ENCODE results near the gene SLC38A3. TPM values are rescaled to one million over a fixed set of nuclear protein-coding genes. Genes with fewer than 3 reads are reported as not detected.
A peak's percentile ranks its signal among the peaks of the same experiment; 100 is the strongest.

Gene SLC38A3
- total and polyA plus RNA-seq, 2 experiments from 2014 or later = 0.28 to 1.3 TPM

DNA sequence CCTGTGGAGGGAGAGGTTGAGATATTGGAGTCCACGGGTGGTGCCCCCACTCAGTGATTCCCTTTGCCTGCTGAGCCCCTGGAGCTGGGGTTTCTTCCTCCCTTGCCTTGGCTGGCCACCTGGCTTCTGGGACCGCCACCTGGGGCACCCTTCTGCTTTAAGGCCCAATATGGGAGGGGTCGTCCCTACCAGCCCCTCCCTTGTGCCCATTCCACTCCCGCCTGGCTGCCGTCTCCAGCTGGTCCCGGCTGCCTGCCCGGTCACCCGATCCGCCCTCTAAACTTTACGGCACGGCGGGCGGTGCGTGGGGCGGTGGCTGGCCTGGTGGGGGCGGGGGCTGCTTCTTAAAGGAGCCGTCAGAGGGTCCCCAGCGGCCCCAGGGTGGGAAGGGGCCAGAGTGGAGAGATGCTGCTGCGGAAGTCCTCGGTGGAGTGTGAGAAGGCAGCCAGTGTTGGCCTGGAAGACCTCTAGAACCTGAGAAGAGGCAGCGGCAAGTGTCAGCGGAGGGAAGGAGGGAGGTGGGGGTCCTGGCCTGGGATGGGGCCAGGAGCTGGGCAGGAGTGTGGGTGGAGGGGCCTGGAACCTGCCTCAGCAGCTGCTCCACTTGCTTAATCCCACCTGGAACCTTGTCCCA lies 62.3 kb downstream of the SLC38A3 start:
- Mint-ChIP-seq H3K27me3 (ENCODE audit: insufficient read depth, low read depth, poor library complexity) (peaks cover 23% of the 10 kb centered on the region), H3K4me1 (peaks cover 60% of the 10 kb centered on the region), H3K9me3 (no peaks in the 10 kb centered on the region), H3K36me3 (ENCODE audit: low read depth) (no peaks in the 10 kb centered on the region), H3K4me3 (no peak overlapping the region), H3K27ac (no peak overlapping the region)
- 0 out of 2 replicates have a peak, but pooled peaks cover 8% of the 10 kb centered on the region for H3F3A ChIP-seq (replicated peaks; ENCODE audit: low read depth)
- no peak overlapping the region for H3K27ac ChIP-seq (ENCODE audit: low read depth)
- TF ChIP-seq CREB1 (CRISPR knock-in tag; IDR thresholded peaks at IDR 0.05; ENCODE audit: low read depth) (no peak), POLR2AphosphoS5 (IDR thresholded peaks at IDR 0.05; ENCODE audit: low read depth) (no peak)
- ATAC-seq (peak; percentile 7), DNase-seq (ENCODE audit: low spot score) (peak; percentile 57)
- H3K79me2 ChIP-seq (replicated peaks; ENCODE audit: insufficient read depth) = no peaks in the 10 kb centered on the region
- H3K4me3 ChIP-seq = peak overlapping the region; percentile 20; the same call in 1 of the 2 replicates
- no peaks in the 10 kb centered on the region for H3K36me3 ChIP-seq (ENCODE audit: insufficient read depth)
- no peaks in the 10 kb centered on the region for H3K27me3 ChIP-seq (ENCODE audit: insufficient read depth)
- no peak overlapping the region for H2AFZ ChIP-seq
- H3K4me2 ChIP-seq = peak overlapping the region; percentile 71
- no peaks in the 10 kb centered on the region for H4K20me1 ChIP-seq (replicated peaks; ENCODE audit: insufficient read depth)
- no peaks in the 10 kb centered on the region for H3K9me2 ChIP-seq (ENCODE audit: insufficient read depth)
- H3K4me1 ChIP-seq (ENCODE audit: insufficient read depth) = peaks cover 48% of the 10 kb centered on the region

DNA sequence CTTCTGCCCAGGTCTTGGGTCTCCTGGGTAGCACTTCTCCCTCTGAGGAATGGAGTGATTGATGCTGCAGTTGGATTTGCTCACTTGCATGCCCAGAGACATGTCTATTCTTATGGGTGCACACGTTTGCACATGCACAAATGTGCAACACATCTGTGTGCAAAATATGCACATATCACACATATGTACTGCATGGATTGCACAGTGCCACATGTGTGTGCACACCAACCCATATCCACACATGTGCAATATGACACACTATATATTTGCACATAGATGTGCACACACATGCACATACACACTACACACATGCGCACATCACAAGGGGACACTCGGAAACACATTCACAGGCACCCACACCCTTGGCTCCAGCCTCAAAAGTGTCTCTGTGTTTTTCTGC lies 63.2 kb downstream of the SLC38A3 start:
- H3K4me3 Mint-ChIP-seq = no peak overlapping the region
- peaks cover 24% of the 10 kb centered on the region for H3K27me3 Mint-ChIP-seq (ENCODE audit: insufficient read depth, low read depth, poor library complexity)
- no peaks in the 10 kb centered on the region for H3K9me2 ChIP-seq (ENCODE audit: insufficient read depth)
- H3K4me3 ChIP-seq = no peak overlapping the region
- DNase-seq (ENCODE audit: low spot score) (no peak), ATAC-seq (no peak)
- no peaks in the 10 kb centered on the region for H3K36me3 ChIP-seq (ENCODE audit: insufficient read depth)
- H3F3A ChIP-seq (replicated peaks; ENCODE audit: low read depth) = 0 out of 2 replicates have a peak, but pooled peaks cover 8% of the 10 kb centered on the region
- H3K79me2 ChIP-seq (replicated peaks; ENCODE audit: insufficient read depth) = no peaks in the 10 kb centered on the region
- H3K9me3 Mint-ChIP-seq = no peaks in the 10 kb centered on the region
- no peak overlapping the region for H3K27ac ChIP-seq (ENCODE audit: low read depth)
- no peaks in the 10 kb centered on the region for H3K36me3 Mint-ChIP-seq (ENCODE audit: low read depth)
- no peak overlapping the region for H3K4me2 ChIP-seq
- TF ChIP-seq POLR2AphosphoS5 (IDR thresholded peaks at IDR 0.05; ENCODE audit: low read depth) (no peak), EZH2 (IDR thresholded peaks at IDR 0.05; ENCODE audit: low read depth, unreplicated experiment) (no peak), CREB1 (CRISPR knock-in tag; IDR thresholded peaks at IDR 0.05; ENCODE audit: low read depth) (no peak), NANOG (IDR thresholded peaks at IDR 0.05; ENCODE audit: borderline replicate concordance) (no peak), JUNB (IDR thresholded peaks at IDR 0.05; ENCODE audit: unreplicated experiment) (no peak), EZH2phosphoT487 (IDR thresholded peaks at IDR 0.05; ENCODE audit: unreplicated experiment) (no peak)
- TF ChIP-seq, protein P1, sequence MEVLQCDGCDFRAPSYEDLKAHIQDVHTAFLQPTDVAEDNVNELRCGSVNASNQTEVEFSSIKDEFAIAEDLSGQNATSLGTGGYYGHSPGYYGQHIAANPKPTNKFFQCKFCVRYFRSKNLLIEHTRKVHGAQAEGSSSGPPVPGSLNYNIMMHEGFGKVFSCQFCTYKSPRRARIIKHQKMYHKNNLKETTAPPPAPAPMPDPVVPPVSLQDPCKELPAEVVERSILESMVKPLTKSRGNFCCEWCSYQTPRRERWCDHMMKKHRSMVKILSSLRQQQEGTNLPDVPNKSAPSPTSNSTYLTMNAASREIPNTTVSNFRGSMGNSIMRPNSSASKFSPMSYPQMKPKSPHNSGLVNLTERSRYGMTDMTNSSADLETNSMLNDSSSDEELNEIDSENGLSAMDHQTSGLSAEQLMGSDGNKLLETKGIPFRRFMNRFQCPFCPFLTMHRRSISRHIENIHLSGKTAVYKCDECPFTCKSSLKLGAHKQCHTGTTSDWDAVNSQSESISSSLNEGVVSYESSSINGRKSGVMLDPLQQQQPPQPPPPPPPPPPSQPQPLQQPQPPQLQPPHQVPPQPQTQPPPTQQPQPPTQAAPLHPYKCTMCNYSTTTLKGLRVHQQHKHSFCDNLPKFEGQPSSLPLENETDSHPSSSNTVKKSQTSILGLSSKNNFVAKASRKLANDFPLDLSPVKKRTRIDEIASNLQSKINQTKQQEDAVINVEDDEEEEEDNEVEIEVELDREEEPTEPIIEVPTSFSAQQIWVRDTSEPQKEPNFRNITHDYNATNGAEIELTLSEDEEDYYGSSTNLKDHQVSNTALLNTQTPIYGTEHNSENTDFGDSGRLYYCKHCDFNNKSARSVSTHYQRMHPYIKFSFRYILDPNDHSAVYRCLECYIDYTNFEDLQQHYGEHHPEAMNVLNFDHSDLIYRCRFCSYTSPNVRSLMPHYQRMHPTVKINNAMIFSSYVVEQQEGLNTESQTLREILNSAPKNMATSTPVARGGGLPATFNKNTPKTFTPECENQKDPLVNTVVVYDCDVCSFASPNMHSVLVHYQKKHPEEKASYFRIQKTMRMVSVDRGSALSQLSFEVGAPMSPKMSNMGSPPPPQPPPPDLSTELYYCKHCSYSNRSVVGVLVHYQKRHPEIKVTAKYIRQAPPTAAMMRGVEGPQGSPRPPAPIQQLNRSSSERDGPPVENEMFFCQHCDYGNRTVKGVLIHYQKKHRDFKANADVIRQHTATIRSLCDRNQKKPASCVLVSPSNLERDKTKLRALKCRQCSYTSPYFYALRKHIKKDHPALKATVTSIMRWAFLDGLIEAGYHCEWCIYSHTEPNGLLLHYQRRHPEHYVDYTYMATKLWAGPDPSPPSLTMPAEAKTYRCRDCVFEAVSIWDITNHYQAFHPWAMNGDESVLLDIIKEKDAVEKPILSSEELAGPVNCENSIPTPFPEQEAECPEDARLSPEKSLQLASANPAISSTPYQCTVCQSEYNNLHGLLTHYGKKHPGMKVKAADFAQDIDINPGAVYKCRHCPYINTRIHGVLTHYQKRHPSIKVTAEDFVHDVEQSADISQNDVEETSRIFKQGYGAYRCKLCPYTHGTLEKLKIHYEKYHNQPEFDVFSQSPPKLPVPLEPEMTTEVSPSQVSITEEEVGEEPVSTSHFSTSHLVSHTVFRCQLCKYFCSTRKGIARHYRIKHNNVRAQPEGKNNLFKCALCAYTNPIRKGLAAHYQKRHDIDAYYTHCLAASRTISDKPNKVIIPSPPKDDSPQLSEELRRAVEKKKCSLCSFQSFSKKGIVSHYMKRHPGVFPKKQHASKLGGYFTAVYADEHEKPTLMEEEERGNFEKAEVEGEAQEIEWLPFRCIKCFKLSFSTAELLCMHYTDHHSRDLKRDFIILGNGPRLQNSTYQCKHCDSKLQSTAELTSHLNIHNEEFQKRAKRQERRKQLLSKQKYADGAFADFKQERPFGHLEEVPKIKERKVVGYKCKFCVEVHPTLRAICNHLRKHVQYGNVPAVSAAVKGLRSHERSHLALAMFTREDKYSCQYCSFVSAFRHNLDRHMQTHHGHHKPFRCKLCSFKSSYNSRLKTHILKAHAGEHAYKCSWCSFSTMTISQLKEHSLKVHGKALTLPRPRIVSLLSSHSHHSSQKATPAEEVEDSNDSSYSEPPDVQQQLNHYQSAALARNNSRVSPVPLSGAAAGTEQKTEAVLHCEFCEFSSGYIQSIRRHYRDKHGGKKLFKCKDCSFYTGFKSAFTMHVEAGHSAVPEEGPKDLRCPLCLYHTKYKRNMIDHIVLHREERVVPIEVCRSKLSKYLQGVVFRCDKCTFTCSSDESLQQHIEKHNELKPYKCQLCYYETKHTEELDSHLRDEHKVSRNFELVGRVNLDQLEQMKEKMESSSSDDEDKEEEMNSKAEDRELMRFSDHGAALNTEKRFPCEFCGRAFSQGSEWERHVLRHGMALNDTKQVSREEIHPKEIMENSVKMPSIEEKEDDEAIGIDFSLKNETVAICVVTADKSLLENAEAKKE (CRISPR knock-in tag; IDR thresholded peaks at IDR 0.05) = no peak
- H3K4me1 ChIP-seq (ENCODE audit: insufficient read depth) = peaks cover 48% of the 10 kb centered on the region
- H2AFZ ChIP-seq = no peak overlapping the region
- peaks cover 4% of the 10 kb centered on the region for H3K27me3 ChIP-seq (ENCODE audit: insufficient read depth)
- peaks cover 60% of the 10 kb centered on the region for H3K4me1 Mint-ChIP-seq
- no peaks in the 10 kb centered on the region for H4K20me1 ChIP-seq (replicated peaks; ENCODE audit: insufficient read depth)
- H3K27ac Mint-ChIP-seq = no peak overlapping the region

All from GM23338 (cell line).